CD14-positive monocyte (primary cell): Measurements from ENCODE around the gene PROM2. TPM values are rescaled to one million over a fixed set of nuclear protein-coding genes. Genes with fewer than 3 reads are reported as not detected.

Source experiments
- DNase-seq, 3 donors: peaks; one replicate each; pipeline ENCODE4 v3.0.0-alpha.2; 2011 to 2022
- H2AFZ ChIP-seq: 2 replicates; pipeline ENCODE4 v1.6.0; 2012; ENCODE audit warnings: mild to moderate bottlenecking, low read depth, low read length, inconsistent platforms; ENCODE audit not compliant: insufficient read depth, poor library complexity, severe bottlenecking
- H3K27ac ChIP-seq, 2 donors: 1 replicate in 1 of 2; 2 replicates in 1 of 2; pipeline ENCODE4 v1.5.1; 2012 to 2013; ENCODE audit warnings: low read length in 2 of 2, control low read depth in 1 of 2, inconsistent platforms in 1 of 2, low read depth in 1 of 2, mild to moderate bottlenecking in 1 of 2
- H3K27me3 ChIP-seq, 2 donors: one replicate each; pipeline versions ENCODE4 v1.6.0 to v1.6.1; 2011 to 2013; ENCODE audit warnings: low read length in 2 of 2; ENCODE audit not compliant: control insufficient read depth in 2 of 2, insufficient read depth in 2 of 2
- H3K36me3 ChIP-seq, 2 donors: replicated peaks in 1 of 2; 1 replicate in 1 of 2; 2 replicates in 1 of 2; pipeline versions ENCODE4 v1.5.1 to v1.6.1; 2012 to 2013; ENCODE audit warnings: low read length in 2 of 2, control low read depth in 1 of 2, inconsistent platforms in 1 of 2, mild to moderate bottlenecking in 1 of 2; ENCODE audit not compliant: insufficient read depth in 2 of 2, control insufficient read depth in 1 of 2
- H3K4me1 ChIP-seq, 2 donors: 1 replicate in 1 of 2; 2 replicates in 1 of 2; pipeline versions ENCODE4 v1.5.1 to v1.6.1; 2012 to 2013; ENCODE audit warnings: low read length in 2 of 2, control low read depth in 1 of 2, inconsistent platforms in 1 of 2, mild to moderate bottlenecking in 1 of 2, moderate library complexity in 1 of 2; ENCODE audit not compliant: insufficient read depth in 2 of 2, control insufficient read depth in 1 of 2
- H3K4me2 ChIP-seq: replicated peaks from 2 replicates; pipeline ENCODE3; 2012; ENCODE audit warnings: low read length, moderate library complexity, mild to moderate bottlenecking; ENCODE audit not compliant: poor library complexity, severe bottlenecking; ENCODE audit errors: extremely low read depth
- H3K4me3 ChIP-seq, 3 experiments: fragments of 200-600 bp in 1 of 3; sonication (generic) in 1 of 3; replicated peaks in 1 of 3; 1 replicate in 2 of 3; 2 replicates in 1 of 3; pipeline ENCODE4 v1.5.1; 2011 to 2013; ENCODE audit warnings: low read length in 3 of 3, mild to moderate bottlenecking in 3 of 3, control low read depth in 2 of 3, low read depth in 2 of 3, inconsistent platforms in 1 of 3, moderate library complexity in 1 of 3
- H3K79me2 ChIP-seq: 2 replicates; pipeline ENCODE4 v1.6.0; 2012; ENCODE audit warnings: mild to moderate bottlenecking, control low read depth, inconsistent platforms, low read length, moderate library complexity; ENCODE audit not compliant: insufficient read depth
- H3K9ac ChIP-seq: 2 replicates; pipeline ENCODE4 v1.6.0; 2017; ENCODE audit warnings: low read length, mild to moderate bottlenecking; ENCODE audit not compliant: insufficient read depth, poor library complexity, severe bottlenecking
- H3K9me3 ChIP-seq, 2 donors: replicated peaks in 1 of 2; 1 replicate in 1 of 2; 2 replicates in 1 of 2; pipeline versions ENCODE4 v1.5.1 to v1.6.1; 2012 to 2013; ENCODE audit warnings: low read length in 2 of 2, control low read depth in 1 of 2; ENCODE audit not compliant: control insufficient read depth in 1 of 2, insufficient read depth in 1 of 2
- H4K20me1 ChIP-seq: 2 replicates; pipeline ENCODE4 v1.6.0; 2012; ENCODE audit warnings: mild to moderate bottlenecking, low read length, control low read depth, moderate library complexity; ENCODE audit not compliant: insufficient read depth
- H3K27ac Mint-ChIP-seq, 7 donors: one replicate each; pipeline ENCODE4 v1.8.0; 2020; ENCODE audit warnings: mild to moderate bottlenecking in 7 of 7, mixed read lengths in 7 of 7, moderate library complexity in 6 of 7, inconsistent platforms in 2 of 7
- H3K27me3 Mint-ChIP-seq, 3 donors: one replicate each; pipeline ENCODE4 v1.8.0; 2021 to 2022; ENCODE audit warnings: low read depth in 3 of 3, mild to moderate bottlenecking in 3 of 3, mixed read lengths in 3 of 3, moderate library complexity in 3 of 3, inconsistent platforms in 1 of 3
- H3K36me3 Mint-ChIP-seq, 2 donors: one replicate each; pipeline ENCODE4 v1.8.0; 2020; ENCODE audit warnings: mixed read lengths in 2 of 2, inconsistent platforms in 1 of 2, mild to moderate bottlenecking in 1 of 2
- H3K4me1 Mint-ChIP-seq: one replicate; pipeline ENCODE4 v1.8.0; 2020; ENCODE audit warnings: mild to moderate bottlenecking, mixed read lengths
- H3K4me3 Mint-ChIP-seq, 2 donors: one replicate each; pipeline ENCODE4 v1.8.0; 2020; ENCODE audit warnings: mild to moderate bottlenecking in 2 of 2, mixed read lengths in 2 of 2, moderate library complexity in 1 of 2
- H3K9me3 Mint-ChIP-seq, 7 donors: one replicate each; pipeline ENCODE4 v1.8.0; 2020 to 2022; ENCODE audit warnings: mixed read lengths in 7 of 7, mild to moderate bottlenecking in 6 of 7, moderate library complexity in 6 of 7, inconsistent platforms in 2 of 7
- WGBS: methylation state at CpG from one replicate; pipeline ENCODE4 v1.1.5; 2013; ENCODE audit warnings: missing lambda C conversion rate; ENCODE audit not compliant: insufficient coverage; 5-methylcytosine and 5-hydroxymethylcytosine counted together
- intact Hi-C, 2 donors: fragments of 100-400 bp; cut with micrococcal nuclease; formaldehyde crosslinking; loops; one replicate each; pipeline versions ENCODE4 v1.15.0 to v1.15.1; 2023
- polyA plus RNA-seq, 3 donors: library from polyadenylated mRNA; depleted of rRNA in 1 of 3; unstranded in 2 of 3; stranded (reverse) in 1 of 3; fragments of 300-500 nt in 2 of 3; fragments of >200 nt in 1 of 3; fragmentation: Illumina TruSeq in 2 of 3; gene quantifications; 1 replicate in 2 of 3; 2 replicates in 1 of 3; pipeline ENCODE4 v1.2.3, GENCODE V29; 2012 to 2021
- TF ChIP-seq, protein P1 (sequence below): fragments of 200-600 bp; IDR thresholded peaks from one replicate; pipeline ENCODE4 v1.8.0; 2022; ENCODE audit warnings: antibody characterized with exemption, mild to moderate bottlenecking

PROM2 gene
- polyA plus RNA-seq, 3 donors: 0.41 TPM; not detected in 2

DNA sequence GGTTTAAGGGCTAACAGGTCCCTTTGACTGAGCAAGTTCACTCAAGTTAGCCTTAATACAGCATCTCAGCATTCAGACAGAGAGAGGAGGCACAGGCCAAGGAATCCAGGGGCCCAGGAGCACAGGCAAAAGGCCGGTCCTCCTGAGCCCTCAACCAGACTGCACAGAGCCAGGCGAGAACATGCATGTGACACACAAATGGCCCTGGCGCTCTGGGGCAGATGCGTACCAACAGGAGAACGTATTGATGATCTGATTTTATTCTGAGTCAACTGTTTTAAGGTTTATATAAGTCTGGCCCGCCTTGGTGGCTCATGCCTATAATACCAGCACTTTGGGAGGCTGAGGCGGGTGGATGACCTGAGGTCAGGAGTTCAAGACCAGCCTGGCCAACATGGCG lies 57.8 kb downstream of the PROM2 start:
- Histone ChIP-seq H3K9ac (no peak overlapping the region), H3K27me3 (no peaks in the 10 kb centered on the region), H3K27ac (no peak overlapping the region), H3K4me3 (no peak overlapping the region), H3K4me2 (no peak overlapping the region), H3K79me2 (no peaks in the 10 kb centered on the region), H3K4me1 (no peaks in the 10 kb centered on the region), H2AFZ (no peak overlapping the region), H3K9me3 (no peaks in the 10 kb centered on the region), H3K36me3 (no peaks in the 10 kb centered on the region), H4K20me1 (no peaks in the 10 kb centered on the region)
- H3K9me3 Mint-ChIP-seq: peaks cover 0 to 4% (median 0%) of the 10 kb centered on the region in 7 donors
- peaks cover 1 to 7% (median 3%) of the 10 kb centered on the region in 3 donors for H3K27me3 Mint-ChIP-seq
- 87% methylated on average over 6 of the region's 8 CpGs for WGBS
- no peaks in the 10 kb centered on the region for H3K36me3 Mint-ChIP-seq
- no peak for DNase-seq
- no peak overlapping the region for H3K27ac Mint-ChIP-seq
- H3K4me1 Mint-ChIP-seq: no peaks in the 10 kb centered on the region
- intact Hi-C loops: no loop called here
- TF ChIP-seq, protein P1, sequence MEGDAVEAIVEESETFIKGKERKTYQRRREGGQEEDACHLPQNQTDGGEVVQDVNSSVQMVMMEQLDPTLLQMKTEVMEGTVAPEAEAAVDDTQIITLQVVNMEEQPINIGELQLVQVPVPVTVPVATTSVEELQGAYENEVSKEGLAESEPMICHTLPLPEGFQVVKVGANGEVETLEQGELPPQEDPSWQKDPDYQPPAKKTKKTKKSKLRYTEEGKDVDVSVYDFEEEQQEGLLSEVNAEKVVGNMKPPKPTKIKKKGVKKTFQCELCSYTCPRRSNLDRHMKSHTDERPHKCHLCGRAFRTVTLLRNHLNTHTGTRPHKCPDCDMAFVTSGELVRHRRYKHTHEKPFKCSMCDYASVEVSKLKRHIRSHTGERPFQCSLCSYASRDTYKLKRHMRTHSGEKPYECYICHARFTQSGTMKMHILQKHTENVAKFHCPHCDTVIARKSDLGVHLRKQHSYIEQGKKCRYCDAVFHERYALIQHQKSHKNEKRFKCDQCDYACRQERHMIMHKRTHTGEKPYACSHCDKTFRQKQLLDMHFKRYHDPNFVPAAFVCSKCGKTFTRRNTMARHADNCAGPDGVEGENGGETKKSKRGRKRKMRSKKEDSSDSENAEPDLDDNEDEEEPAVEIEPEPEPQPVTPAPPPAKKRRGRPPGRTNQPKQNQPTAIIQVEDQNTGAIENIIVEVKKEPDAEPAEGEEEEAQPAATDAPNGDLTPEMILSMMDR: no peak
- H3K4me3 Mint-ChIP-seq: no peak overlapping the region

DNA sequence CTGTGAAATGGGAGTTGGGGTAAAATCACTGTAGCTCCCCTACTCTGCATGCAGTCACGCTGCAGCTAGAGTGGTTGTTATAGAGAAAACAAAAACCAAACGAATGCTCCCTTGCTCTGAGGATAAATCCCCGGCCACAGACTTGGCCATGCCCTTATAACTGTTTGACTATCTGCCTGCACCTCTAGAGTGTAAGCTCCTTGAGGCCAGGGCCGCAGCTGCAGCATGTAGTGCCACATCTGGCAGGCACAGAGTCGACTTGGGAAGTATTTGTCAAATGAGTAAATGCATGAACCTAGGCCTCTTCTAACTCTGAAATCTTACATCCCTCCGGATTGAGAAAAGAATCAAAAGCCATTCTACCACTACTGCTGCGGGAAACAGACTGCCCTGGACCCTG lies 58.8 kb downstream of the PROM2 start:
- no peak overlapping the region for H3K4me3 Mint-ChIP-seq
- peaks cover 1 to 9% (median 1%) of the 10 kb centered on the region in 3 donors for H3K27me3 Mint-ChIP-seq
- no peak overlapping the region for H3K27ac Mint-ChIP-seq

More for the DNA sequence above, 58.8 kb downstream of the PROM2 start:
- DNase-seq: no peak
- no peaks in the 10 kb centered on the region for H3K27me3 ChIP-seq
- no peaks in the 10 kb centered on the region for H3K36me3 Mint-ChIP-seq
- H3K4me1 Mint-ChIP-seq: no peaks in the 10 kb centered on the region
- no peaks in the 10 kb centered on the region for H3K79me2 ChIP-seq
- H3K4me2 ChIP-seq: no peak overlapping the region
- no peak overlapping the region for H3K27ac ChIP-seq
- intact Hi-C loops: no loop called here
- no peak overlapping the region for H3K9ac ChIP-seq
- H3K4me1 ChIP-seq: no peaks in the 10 kb centered on the region
- TF ChIP-seq, protein P1: no peak
- H4K20me1 ChIP-seq: no peaks in the 10 kb centered on the region
- no peaks in the 10 kb centered on the region for H3K36me3 ChIP-seq
- WGBS: 100% methylated on average over 2 of the region's 7 CpGs
- H3K9me3 ChIP-seq: no peaks in the 10 kb centered on the region
- no peak overlapping the region for H3K4me3 ChIP-seq
- no peak overlapping the region for H2AFZ ChIP-seq
- peaks cover 0 to 4% (median 0%) of the 10 kb centered on the region in 7 donors for H3K9me3 Mint-ChIP-seq
